Left ventricle myocardium inferior (tissue), 1 donor: ENCODE results near the gene IGIP. TPM values are rescaled to one million over a fixed set of nuclear protein-coding genes. Genes with fewer than 3 reads are reported as not detected.
A peak's percentile ranks its signal among the peaks of the same experiment; 100 is the strongest.

ENCODE experiments used
- DNase-seq: peaks from one replicate; pipeline ENCODE4 v3.0.0-alpha.2; 2020
- H3K27ac ChIP-seq: fragments of 200-600 bp; replicated peaks from 2 replicates; pipeline ENCODE4 v1.8.0; 2021
- H3K27me3 ChIP-seq: fragments of 200-600 bp; 2 replicates; pipeline ENCODE4 v1.8.0; 2021; ENCODE audit warnings: low read depth
- H3K36me3 ChIP-seq: fragments of 200-600 bp; 2 replicates; pipeline ENCODE4 v1.8.0; 2021
- H3K4me1 ChIP-seq: fragments of 200-600 bp; 2 replicates; pipeline ENCODE4 v1.8.0; 2021
- H3K4me3 ChIP-seq: fragments of 200-600 bp; 2 replicates; pipeline ENCODE4 v1.8.0; 2021; ENCODE audit warnings: mild to moderate bottlenecking, moderate library complexity
- H3K9me3 ChIP-seq: fragments of 200-600 bp; replicated peaks from 2 replicates; pipeline ENCODE4 v1.8.0; 2021
- CTCF ChIP-seq: fragments of 200-600 bp; IDR thresholded peaks from 2 replicates; pipeline ENCODE4 v1.8.0; 2021; ENCODE audit warnings: antibody characterized with exemption, mild to moderate bottlenecking, borderline replicate concordance
- intact Hi-C: fragments of 100-400 bp; cut with micrococcal nuclease; formaldehyde crosslinking; loops from one replicate; pipeline ENCODE4 v1.11.0; 2022
- total RNA-seq: library from RNA; stranded (reverse); fragmentation: NEBNext Ultra II Directional; extraction: Animal tissue kit (Norgen Biotek cat#: 25700); gene quantifications from one replicate; pipeline ENCODE4 v1.2.1, GENCODE V29; 2021
- donor health status: DM: no; HTN: yes; CAD: no; lungs with severe emphysema.

Gene IGIP
- total RNA-seq, 1 donor from 2014 or later = 12.0 TPM

- H3K27me3 ChIP-seq = no peaks in the 10 kb centered on the region
- TF ChIP-seq CTCF = no peak
- peak overlapping the region; percentile 99 for H3K27ac ChIP-seq
- H3K36me3 ChIP-seq = no peaks in the 10 kb centered on the region
- intact Hi-C loops = no loop called here
- no peak for DNase-seq
- H3K9me3 ChIP-seq = no peaks in the 10 kb centered on the region
- H3K4me3 ChIP-seq = peak overlapping the region; percentile 84
- peaks cover 69% of the 10 kb centered on the region for H3K4me1 ChIP-seq
Observed at GRCh38 chr5:140109018-140109758, 16.5 kb upstream of the IGIP start.

- Histone ChIP-seq H3K27ac (no peak overlapping the region), H3K4me3 (peak overlapping the region; percentile 84)
Observed at GRCh38 chr5:140109759-140110645, 15.7 kb upstream of the IGIP start.

GRCh38 chr5:140110646-140110957 is 15.1 kb upstream of the IGIP start:
- Histone ChIP-seq H3K27ac (no peak overlapping the region), H3K4me1 (peaks cover 83% of the 10 kb centered on the region), H3K4me3 (no peak overlapping the region), H3K9me3 (no peaks in the 10 kb centered on the region), H3K27me3 (no peaks in the 10 kb centered on the region), H3K36me3 (no peaks in the 10 kb centered on the region)
- TF ChIP-seq CTCF = no peak
- intact Hi-C loops = no loop called here
- no peak for DNase-seq

More at GRCh38 chr5:140109759-140110645, 15.7 kb upstream of the IGIP start:
- no peak for TF ChIP-seq CTCF
- H3K27me3 ChIP-seq = no peaks in the 10 kb centered on the region
- H3K4me1 ChIP-seq = peaks cover 77% of the 10 kb centered on the region
- intact Hi-C loops = no loop called here
- H3K36me3 ChIP-seq = no peaks in the 10 kb centered on the region
- no peak for DNase-seq
- H3K9me3 ChIP-seq = no peaks in the 10 kb centered on the region

- H3K4me1 ChIP-seq = peaks cover 88% of the 10 kb centered on the region
Observed at GRCh38 chr5:140111011-140111858, 14.5 kb upstream of the IGIP start.

More at GRCh38 chr5:140111011-140111858, 14.5 kb upstream of the IGIP start:
- H3K9me3 ChIP-seq = no peaks in the 10 kb centered on the region
- no peaks in the 10 kb centered on the region for H3K27me3 ChIP-seq
- no peaks in the 10 kb centered on the region for H3K36me3 ChIP-seq
- TF ChIP-seq CTCF = no peak
- H3K27ac ChIP-seq = no peak overlapping the region
- intact Hi-C loops = no loop called here
- no peak for DNase-seq
- no peak overlapping the region for H3K4me3 ChIP-seq
